OCI-M2 (cell line): Measurements from ENCODE around the gene HAND1.
"Not testable (repeated sequence)": the region's sequence is repeated elsewhere in the genome, so short reads cannot be mapped to it uniquely, and the experiment has no call there.

ENCODE experiments used
- DNase-seq: peaks from one replicate; lab custom pipeline; 2025; ENCODE audit not compliant: unreplicated experiment; lab: John Stamatoyannopoulos, UW

The HAND1 gene

GRCh38 chr5:154478224-154478565 lies at the start of gene HAND1:
Gene HAND1 (minus strand): TSS chr5:154478227. CDS start chr5:154478008, 219 bp downstream.
- DNase-seq, result no peak

GRCh38 chr5:154526231-154527226 lies 48.5 kb upstream of the HAND1 start:
- no peak for DNase-seq

- DNase-seq, result no peak
Measured at GRCh38 chr5:154524859-154525258, 46.8 kb upstream of the HAND1 start.

- no peak for DNase-seq
Measured at GRCh38 chr5:154524181-154524580, 46.2 kb upstream of the HAND1 start.

- DNase-seq, result no peak
Measured at GRCh38 chr5:154523709-154524108, 45.7 kb upstream of the HAND1 start.

GRCh38 chr5:154523104-154523503 lies 45.1 kb upstream of the HAND1 start:
- DNase-seq, result no peak

GRCh38 chr5:154522284-154522683 lies 44.3 kb upstream of the HAND1 start:
- no peak for DNase-seq

GRCh38 chr5:154521756-154522155 lies 43.7 kb upstream of the HAND1 start:
- no peak for DNase-seq

- DNase-seq, result no peak
Measured at GRCh38 chr5:154520861-154521453, 42.9 kb upstream of the HAND1 start.

- no peak for DNase-seq
Measured at GRCh38 chr5:154519359-154519758, 41.3 kb upstream of the HAND1 start.

GRCh38 chr5:154518438-154518867 lies 40.4 kb upstream of the HAND1 start:
- DNase-seq, result no peak

GRCh38 chr5:154517810-154518437 lies 39.9 kb upstream of the HAND1 start:
- no peak for DNase-seq

GRCh38 chr5:154517181-154517580 lies 39.2 kb upstream of the HAND1 start:
- DNase-seq, result no peak

- DNase-seq, result no peak
Measured at GRCh38 chr5:154516475-154516874, 38.4 kb upstream of the HAND1 start.

GRCh38 chr5:154515488-154515887 lies 37.5 kb upstream of the HAND1 start:
- not testable (repeated sequence) for DNase-seq

- DNase-seq, result no peak
Measured at GRCh38 chr5:154514331-154514730, 36.3 kb upstream of the HAND1 start.

- DNase-seq, result no peak
Measured at GRCh38 chr5:154513669-154514084, 35.6 kb upstream of the HAND1 start.

GRCh38 chr5:154511984-154512383 lies 34.0 kb upstream of the HAND1 start:
- no peak for DNase-seq

GRCh38 chr5:154509784-154510555 lies 31.9 kb upstream of the HAND1 start:
- DNase-seq, result no peak

GRCh38 chr5:154508114-154508513 lies 30.1 kb upstream of the HAND1 start:
- DNase-seq, result no peak

- DNase-seq, result no peak
Measured at GRCh38 chr5:154506716-154507080, 28.7 kb upstream of the HAND1 start.
